Measurements from ENCODE around the gene SPSB1.

Gene SPSB1

GRCh38 chr1:9281908-9282695 is 10.6 kb upstream of the SPSB1 start:
- WGBS (ENCODE audit: extremely low coverage, insufficient coverage, insufficient read length) = no CpG with 5 or more reads among the region's 12 CpGs
- Histone ChIP-seq H3K14ac (ENCODE audit: low read length) (no peak overlapping the region), H2AFZ (ENCODE audit: insufficient read depth, low read length, poor library complexity) (no peak overlapping the region), H4K12ac (ENCODE audit: low read depth, low read length) (no peak overlapping the region), H3K36me3 (ENCODE audit: control insufficient read depth in 1 of 2, insufficient read depth in 2 of 2, low read length in 2 of 2) (no peaks in the 10 kb centered on the region), H3K79me2 (ENCODE audit: control insufficient read depth, insufficient read depth, low read length, poor library complexity) (no peaks in the 10 kb centered on the region), H3K4me2 (ENCODE audit: low read length) (no peak overlapping the region), H3K9me3 (ENCODE audit: insufficient read depth, low read depth, low read length) (no peaks in the 10 kb centered on the region), H3K4ac (ENCODE audit: low read depth, low read length) (no peak overlapping the region), H3K18ac (ENCODE audit: low read length) (no peak overlapping the region), H2AK5ac (ENCODE audit: low read length) (no peak overlapping the region), H2BK12ac (ENCODE audit: low read length) (no peak overlapping the region), H2BK120ac (ENCODE audit: insufficient read depth, low read length, poor library complexity) (no peak overlapping the region), H3K4me3 (ENCODE audit: low read depth, low read length) (no peak overlapping the region), H3K79me1 (ENCODE audit: low read length) (peaks cover 1% of the 10 kb centered on the region), H4K91ac (ENCODE audit: low read depth, low read length) (no peak overlapping the region), H4K8ac (ENCODE audit: low read depth, low read length) (no peak overlapping the region), H3K27me3 (ENCODE audit: insufficient read depth, low read length) (no peaks in the 10 kb centered on the region), H3K23ac (ENCODE audit: low read length) (no peak overlapping the region), H3K4me1 (ENCODE audit: control insufficient read depth in 1 of 2, insufficient read depth in 2 of 2, low read length in 2 of 2) (peaks cover 13 to 14% of the 10 kb centered on the region in 2 experiments), H3K9ac (ENCODE audit: low read length) (no peak overlapping the region), H3K27ac (ENCODE audit: low read depth, low read length) (no peak overlapping the region), H2BK5ac (ENCODE audit: low read depth, low read length, poor library complexity) (no peak overlapping the region)
- DNase-seq = no peak

GRCh38 chr1:9282696-9282955 is 10.1 kb upstream of the SPSB1 start:
- no peaks in the 10 kb centered on the region for H3K27me3 ChIP-seq (ENCODE audit: insufficient read depth, low read length)
- no peak overlapping the region for H3K27ac ChIP-seq (ENCODE audit: low read depth, low read length)
- H4K12ac ChIP-seq (ENCODE audit: low read depth, low read length) = no peak overlapping the region
- no peak overlapping the region for H3K4me3 ChIP-seq (ENCODE audit: low read depth, low read length)
- no peak overlapping the region for H2AK5ac ChIP-seq (ENCODE audit: low read length)
- no peak overlapping the region for H2BK120ac ChIP-seq (ENCODE audit: insufficient read depth, low read length, poor library complexity)
- no peak for DNase-seq
- H4K8ac ChIP-seq (ENCODE audit: low read depth, low read length) = no peak overlapping the region
- no CpG with 5 or more reads among the region's 4 CpGs for WGBS (ENCODE audit: extremely low coverage, insufficient coverage, insufficient read length)
- peaks cover 3% of the 10 kb centered on the region for H3K79me1 ChIP-seq (ENCODE audit: low read length)
- H3K4me2 ChIP-seq (ENCODE audit: low read length) = no peak overlapping the region
- H3K9ac ChIP-seq (ENCODE audit: low read length) = no peak overlapping the region
- H2BK5ac ChIP-seq (ENCODE audit: low read depth, low read length, poor library complexity) = no peak overlapping the region
- no peak overlapping the region for H3K14ac ChIP-seq (ENCODE audit: low read length)
- no peak overlapping the region for H3K18ac ChIP-seq (ENCODE audit: low read length)
- peaks cover 13 to 14% of the 10 kb centered on the region in 2 experiments for H3K4me1 ChIP-seq (ENCODE audit: control insufficient read depth in 1 of 2, insufficient read depth in 2 of 2, low read length in 2 of 2)
- no peak overlapping the region for H3K4ac ChIP-seq (ENCODE audit: low read depth, low read length)
- H3K36me3 ChIP-seq (ENCODE audit: control insufficient read depth in 1 of 2, insufficient read depth in 2 of 2, low read length in 2 of 2) = no peaks in the 10 kb centered on the region
- H3K9me3 ChIP-seq (ENCODE audit: insufficient read depth, low read depth, low read length) = no peaks in the 10 kb centered on the region
- no peak overlapping the region for H2AFZ ChIP-seq (ENCODE audit: insufficient read depth, low read length, poor library complexity)
- H3K79me2 ChIP-seq (ENCODE audit: control insufficient read depth, insufficient read depth, low read length, poor library complexity) = no peaks in the 10 kb centered on the region
- no peak overlapping the region for H2BK12ac ChIP-seq (ENCODE audit: low read length)
- H3K23ac ChIP-seq (ENCODE audit: low read length) = no peak overlapping the region
- no peak overlapping the region for H4K91ac ChIP-seq (ENCODE audit: low read depth, low read length)

GRCh38 chr1:9284061-9284460 is 8.6 kb upstream of the SPSB1 start:
- H3K27ac ChIP-seq (ENCODE audit: low read depth, low read length) = no peak overlapping the region
- no peak overlapping the region for H3K14ac ChIP-seq (ENCODE audit: low read length)
- H3K27me3 ChIP-seq (ENCODE audit: insufficient read depth, low read length) = no peaks in the 10 kb centered on the region
- H3K79me2 ChIP-seq (ENCODE audit: control insufficient read depth, insufficient read depth, low read length, poor library complexity) = no peaks in the 10 kb centered on the region
- H3K9me3 ChIP-seq (ENCODE audit: insufficient read depth, low read depth, low read length) = no peaks in the 10 kb centered on the region
- H4K12ac ChIP-seq (ENCODE audit: low read depth, low read length) = no peak overlapping the region
- H2AK5ac ChIP-seq (ENCODE audit: low read length) = no peak overlapping the region
- no CpG with 5 or more reads among the region's 2 CpGs for WGBS (ENCODE audit: extremely low coverage, insufficient coverage, insufficient read length)
- no peak overlapping the region for H4K8ac ChIP-seq (ENCODE audit: low read depth, low read length)
- H3K79me1 ChIP-seq (ENCODE audit: low read length) = peaks cover 3% of the 10 kb centered on the region
- no peak overlapping the region for H2AFZ ChIP-seq (ENCODE audit: insufficient read depth, low read length, poor library complexity)
- no peak overlapping the region for H3K4me3 ChIP-seq (ENCODE audit: low read depth, low read length)
- H2BK120ac ChIP-seq (ENCODE audit: insufficient read depth, low read length, poor library complexity) = no peak overlapping the region
- no peak overlapping the region for H3K9ac ChIP-seq (ENCODE audit: low read length)
- H2BK12ac ChIP-seq (ENCODE audit: low read length) = no peak overlapping the region
- H3K18ac ChIP-seq (ENCODE audit: low read length) = no peak overlapping the region
- H3K4ac ChIP-seq (ENCODE audit: low read depth, low read length) = no peak overlapping the region
- no peak overlapping the region for H4K91ac ChIP-seq (ENCODE audit: low read depth, low read length)
- DNase-seq = no peak
- no peak overlapping the region for H2BK5ac ChIP-seq (ENCODE audit: low read depth, low read length, poor library complexity)
- no peak overlapping the region for H3K4me2 ChIP-seq (ENCODE audit: low read length)
- no peak overlapping the region for H3K23ac ChIP-seq (ENCODE audit: low read length)
- no peaks in the 10 kb centered on the region for H3K36me3 ChIP-seq (ENCODE audit: control insufficient read depth in 1 of 2, insufficient read depth in 2 of 2, low read length in 2 of 2)
- H3K4me1 ChIP-seq (ENCODE audit: control insufficient read depth in 1 of 2, insufficient read depth in 2 of 2, low read length in 2 of 2) = peaks cover 13 to 14% of the 10 kb centered on the region in 2 experiments

- WGBS (ENCODE audit: extremely low coverage, insufficient coverage, insufficient read length) = no CpG with 5 or more reads among the region's 6 CpGs
- H3K9ac ChIP-seq (ENCODE audit: low read length) = no peak overlapping the region
- DNase-seq = no peak
- no peak overlapping the region for H2AFZ ChIP-seq (ENCODE audit: insufficient read depth, low read length, poor library complexity)
- no peaks in the 10 kb centered on the region for H3K27me3 ChIP-seq (ENCODE audit: insufficient read depth, low read length)
- H2AK5ac ChIP-seq (ENCODE audit: low read length) = no peak overlapping the region
- peaks cover 4% of the 10 kb centered on the region for H3K79me1 ChIP-seq (ENCODE audit: low read length)
- H3K18ac ChIP-seq (ENCODE audit: low read length) = no peak overlapping the region
- no peak overlapping the region for H4K12ac ChIP-seq (ENCODE audit: low read depth, low read length)
- H3K27ac ChIP-seq (ENCODE audit: low read depth, low read length) = no peak overlapping the region
- H3K23ac ChIP-seq (ENCODE audit: low read length) = no peak overlapping the region
- no peaks in the 10 kb centered on the region for H3K9me3 ChIP-seq (ENCODE audit: insufficient read depth, low read depth, low read length)
- H3K79me2 ChIP-seq (ENCODE audit: control insufficient read depth, insufficient read depth, low read length, poor library complexity) = no peaks in the 10 kb centered on the region
- no peak overlapping the region for H3K4ac ChIP-seq (ENCODE audit: low read depth, low read length)
- no peak overlapping the region for H3K4me2 ChIP-seq (ENCODE audit: low read length)
- no peak overlapping the region for H2BK120ac ChIP-seq (ENCODE audit: insufficient read depth, low read length, poor library complexity)
- H2BK12ac ChIP-seq (ENCODE audit: low read length) = no peak overlapping the region
- H4K91ac ChIP-seq (ENCODE audit: low read depth, low read length) = no peak overlapping the region
- H4K8ac ChIP-seq (ENCODE audit: low read depth, low read length) = no peak overlapping the region
- H2BK5ac ChIP-seq (ENCODE audit: low read depth, low read length, poor library complexity) = no peak overlapping the region
- no peak overlapping the region for H3K14ac ChIP-seq (ENCODE audit: low read length)
- peaks cover 6 to 9% of the 10 kb centered on the region in 2 experiments for H3K4me1 ChIP-seq (ENCODE audit: control insufficient read depth in 1 of 2, insufficient read depth in 2 of 2, low read length in 2 of 2)
- H3K36me3 ChIP-seq (ENCODE audit: control insufficient read depth in 1 of 2, insufficient read depth in 2 of 2, low read length in 2 of 2) = no peaks in the 10 kb centered on the region
- no peak overlapping the region for H3K4me3 ChIP-seq (ENCODE audit: low read depth, low read length)
Measured at GRCh38 chr1:9286556-9286955, 6.1 kb upstream of the SPSB1 start.
